ENCODE measurements around the gene FAF1. TPM values are rescaled to one million over a fixed set of nuclear protein-coding genes. Genes with fewer than 3 reads are reported as not detected.

FAF1 gene
- total RNA-seq, 1 experiment from 2014 or later: 14.7 TPM

DNA sequence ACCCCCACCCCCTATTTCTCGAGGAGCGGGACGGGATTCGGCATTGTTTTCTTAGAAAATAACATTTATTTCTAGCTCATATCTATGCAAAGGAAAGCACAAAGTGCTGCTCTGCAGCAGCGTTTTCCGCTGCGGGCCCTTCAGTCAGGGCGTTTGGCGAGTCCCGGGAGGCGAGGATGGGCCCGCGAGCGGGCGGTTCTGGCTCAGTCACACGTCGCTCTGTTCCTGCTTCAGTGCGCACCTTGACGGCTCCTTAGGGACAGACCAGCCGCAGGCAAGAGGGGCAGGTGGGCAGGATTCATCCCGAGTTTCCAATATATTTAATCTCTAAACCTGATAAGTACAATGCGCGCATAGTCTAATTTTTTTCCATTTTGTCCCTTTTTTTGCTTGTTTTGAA lies 542.6 kb downstream of the FAF1 start:
- no peak for TF ChIP-seq EZH2phosphoT487 (IDR thresholded peaks at IDR 0.05; ENCODE audit: borderline replicate concordance, low read length)
- TF ChIP-seq EZH2 (IDR thresholded peaks at IDR 0.05; ENCODE audit: low read length, unreplicated experiment): no peak
- TF ChIP-seq, protein P1, sequence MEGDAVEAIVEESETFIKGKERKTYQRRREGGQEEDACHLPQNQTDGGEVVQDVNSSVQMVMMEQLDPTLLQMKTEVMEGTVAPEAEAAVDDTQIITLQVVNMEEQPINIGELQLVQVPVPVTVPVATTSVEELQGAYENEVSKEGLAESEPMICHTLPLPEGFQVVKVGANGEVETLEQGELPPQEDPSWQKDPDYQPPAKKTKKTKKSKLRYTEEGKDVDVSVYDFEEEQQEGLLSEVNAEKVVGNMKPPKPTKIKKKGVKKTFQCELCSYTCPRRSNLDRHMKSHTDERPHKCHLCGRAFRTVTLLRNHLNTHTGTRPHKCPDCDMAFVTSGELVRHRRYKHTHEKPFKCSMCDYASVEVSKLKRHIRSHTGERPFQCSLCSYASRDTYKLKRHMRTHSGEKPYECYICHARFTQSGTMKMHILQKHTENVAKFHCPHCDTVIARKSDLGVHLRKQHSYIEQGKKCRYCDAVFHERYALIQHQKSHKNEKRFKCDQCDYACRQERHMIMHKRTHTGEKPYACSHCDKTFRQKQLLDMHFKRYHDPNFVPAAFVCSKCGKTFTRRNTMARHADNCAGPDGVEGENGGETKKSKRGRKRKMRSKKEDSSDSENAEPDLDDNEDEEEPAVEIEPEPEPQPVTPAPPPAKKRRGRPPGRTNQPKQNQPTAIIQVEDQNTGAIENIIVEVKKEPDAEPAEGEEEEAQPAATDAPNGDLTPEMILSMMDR (conservative IDR thresholded peaks at IDR 0.05; ENCODE audit: low read depth, low read length): no peak
- Histone ChIP-seq H3K79me2 (ENCODE audit: low read length) (no peaks in the 10 kb centered on the region), H3K9ac (ENCODE audit: low read length) (no peak overlapping the region), H3K4me1 (ENCODE audit: insufficient read depth, low read length) (no peaks in the 10 kb centered on the region), H3K9me2 (replicated peaks; ENCODE audit: low read length) (no peaks in the 10 kb centered on the region), H3K27me3 (ENCODE audit: low read length) (no peaks in the 10 kb centered on the region), H3K4me2 (ENCODE audit: low read length) (no peak overlapping the region), H3K9me3 (ENCODE audit: low read length) (no peaks in the 10 kb centered on the region), H3F3A (ENCODE audit: low read length, unreplicated experiment) (no peaks in the 10 kb centered on the region), H2AFZ (ENCODE audit: low read length) (no peak overlapping the region), H4K20me1 (ENCODE audit: low read length) (no peaks in the 10 kb centered on the region), H3K36me3 (ENCODE audit: low read depth, low read length) (no peaks in the 10 kb centered on the region), H3K4me3 (ENCODE audit: low read length) (no peak overlapping the region), H3K27ac (ENCODE audit: low read length) (no peak overlapping the region)
- no TSS peak for BruUV-seq (replicated peaks)
- intact Hi-C loops (cut with micrococcal nuclease): no loop called here
- no peak for ATAC-seq
- DNase-seq: no peak
- ChIA-PET POLR2A (ENCODE audit: unreplicated experiment) (no interaction called here), CTCF (no interaction called here)

DNA sequence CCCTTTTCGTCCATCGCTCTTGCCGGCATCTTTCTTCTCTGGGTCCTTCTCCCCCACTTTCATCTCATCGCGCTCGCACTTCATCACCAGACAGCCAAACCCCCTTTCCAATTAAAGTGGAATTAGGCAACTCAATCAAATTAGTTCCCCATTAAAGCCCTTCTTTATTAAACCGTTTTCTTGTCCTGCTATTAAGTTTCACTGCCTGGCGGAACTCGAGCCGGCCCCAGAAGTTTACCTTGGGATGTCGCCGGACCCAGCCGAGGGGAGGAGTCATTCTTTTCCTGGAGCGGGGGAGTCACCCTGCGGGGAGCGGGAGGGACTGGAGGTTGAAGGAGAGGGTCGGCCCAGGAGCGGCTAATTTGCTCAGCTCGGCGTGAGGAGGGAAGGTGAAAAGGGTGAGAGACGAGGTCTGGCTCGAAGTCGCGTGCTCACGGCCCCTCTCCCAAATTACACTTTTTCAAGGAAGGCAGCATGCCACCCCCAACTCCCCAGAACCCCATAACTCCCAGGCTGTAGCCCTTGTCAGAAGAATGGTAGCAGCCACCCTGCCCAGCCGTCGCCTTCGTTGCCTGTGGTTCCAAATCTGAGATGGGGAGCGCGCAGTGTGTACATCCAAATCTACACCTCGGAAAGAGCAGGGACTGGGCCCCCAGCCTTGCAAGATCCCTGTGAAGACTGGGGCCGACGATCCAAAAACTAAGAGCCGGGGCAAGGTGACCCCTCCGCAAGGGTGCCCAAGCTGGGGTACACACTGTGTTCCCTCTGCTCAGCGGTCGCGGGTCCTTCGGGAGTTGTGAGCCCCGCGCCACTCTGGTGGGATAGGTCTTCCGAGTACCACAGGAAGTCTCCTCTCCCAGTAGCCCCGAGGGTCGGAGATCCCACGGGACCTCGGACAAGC lies 543.3 kb downstream of the FAF1 start:
- BruUV-seq (replicated peaks): no TSS peak
- ATAC-seq (no peak), DNase-seq (no peak)
- CTCF ChIA-PET: no interaction called here
- H3F3A ChIP-seq (ENCODE audit: low read length, unreplicated experiment): no peaks in the 10 kb centered on the region
- no peaks in the 10 kb centered on the region for H3K27me3 ChIP-seq (ENCODE audit: low read length)
- H3K4me3 ChIP-seq (ENCODE audit: low read length): no peak overlapping the region
- H3K27ac ChIP-seq (ENCODE audit: low read length): no peak overlapping the region
- TF ChIP-seq, protein P1 (conservative IDR thresholded peaks at IDR 0.05; ENCODE audit: low read depth, low read length): no peak
- TF ChIP-seq EZH2 (IDR thresholded peaks at IDR 0.05; ENCODE audit: low read length, unreplicated experiment) (no peak), EZH2phosphoT487 (IDR thresholded peaks at IDR 0.05; ENCODE audit: borderline replicate concordance, low read length) (no peak)
- no peaks in the 10 kb centered on the region for H3K79me2 ChIP-seq (ENCODE audit: low read length)
- intact Hi-C loops (cut with micrococcal nuclease): no loop called here
- no peaks in the 10 kb centered on the region for H3K36me3 ChIP-seq (ENCODE audit: low read depth, low read length)
- H4K20me1 ChIP-seq (ENCODE audit: low read length): no peaks in the 10 kb centered on the region
- H3K4me1 ChIP-seq (ENCODE audit: insufficient read depth, low read length): no peaks in the 10 kb centered on the region
- no peak overlapping the region for H2AFZ ChIP-seq (ENCODE audit: low read length)
- no peak overlapping the region for H3K9ac ChIP-seq (ENCODE audit: low read length)
- POLR2A ChIA-PET (ENCODE audit: unreplicated experiment): no interaction called here
- no peak overlapping the region for H3K4me2 ChIP-seq (ENCODE audit: low read length)
- no peaks in the 10 kb centered on the region for H3K9me2 ChIP-seq (replicated peaks; ENCODE audit: low read length)
- no peaks in the 10 kb centered on the region for H3K9me3 ChIP-seq (ENCODE audit: low read length)

DNA sequence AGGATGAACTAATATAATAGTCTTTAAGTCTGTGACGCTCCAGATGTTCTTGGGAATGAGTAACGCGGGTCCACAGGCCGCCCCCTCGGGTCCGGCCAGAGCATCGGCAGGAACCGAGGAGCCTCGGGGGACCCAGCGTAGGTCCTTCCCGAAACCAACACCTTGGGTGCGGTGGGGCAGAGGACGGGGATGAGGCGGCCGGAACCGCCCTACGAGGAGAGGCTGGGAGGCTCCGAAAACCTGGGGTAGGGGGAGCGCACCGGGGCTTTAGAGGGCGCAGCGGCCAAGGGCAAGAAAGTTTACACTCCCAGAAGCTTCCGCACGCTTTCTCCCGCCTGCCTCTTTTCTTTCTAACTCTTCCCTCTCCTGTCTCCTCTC lies 543.9 kb downstream of the FAF1 start:
- TF ChIP-seq, protein P1 (conservative IDR thresholded peaks at IDR 0.05; ENCODE audit: low read depth, low read length): no peak
- TF ChIP-seq EZH2 (IDR thresholded peaks at IDR 0.05; ENCODE audit: low read length, unreplicated experiment): no peak
- H3K4me2 ChIP-seq (ENCODE audit: low read length): no peak overlapping the region
- POLR2A ChIA-PET (ENCODE audit: unreplicated experiment): no interaction called here
- H3K9me3 ChIP-seq (ENCODE audit: low read length): no peaks in the 10 kb centered on the region
- H3K27me3 ChIP-seq (ENCODE audit: low read length): no peaks in the 10 kb centered on the region
- H3F3A ChIP-seq (ENCODE audit: low read length, unreplicated experiment): no peaks in the 10 kb centered on the region
- no peaks in the 10 kb centered on the region for H3K79me2 ChIP-seq (ENCODE audit: low read length)
- H3K4me1 ChIP-seq (ENCODE audit: insufficient read depth, low read length): no peaks in the 10 kb centered on the region
- intact Hi-C loops (cut with micrococcal nuclease): no loop called here
- no peak overlapping the region for H2AFZ ChIP-seq (ENCODE audit: low read length)
- no peaks in the 10 kb centered on the region for H4K20me1 ChIP-seq (ENCODE audit: low read length)
- no peaks in the 10 kb centered on the region for H3K9me2 ChIP-seq (replicated peaks; ENCODE audit: low read length)
- H3K4me3 ChIP-seq (ENCODE audit: low read length): no peak overlapping the region
- DNase-seq (no peak), ATAC-seq (no peak)
- CTCF ChIA-PET: no interaction called here
- no peaks in the 10 kb centered on the region for H3K36me3 ChIP-seq (ENCODE audit: low read depth, low read length)
- BruUV-seq (replicated peaks): no TSS peak
- H3K27ac ChIP-seq (ENCODE audit: low read length): no peak overlapping the region
- no peak overlapping the region for H3K9ac ChIP-seq (ENCODE audit: low read length)

All from PC-3 (cell line).